SH-SY5Y (cell line): ENCODE measurements around the gene TRIM2.

ENCODE experiments used
- GATA2 ChIP-seq: IDR thresholded peaks from 2 replicates; pipeline ENCODE4 v1.6.1; 2011; ENCODE audit warnings: mild to moderate bottlenecking, low read depth, low read length
- GATA3 ChIP-seq: IDR thresholded peaks from 2 replicates; pipeline ENCODE4 v1.6.1; 2011; ENCODE audit warnings: low read depth, mild to moderate bottlenecking, low read length, moderate library complexity

Gene TRIM2

DNA sequence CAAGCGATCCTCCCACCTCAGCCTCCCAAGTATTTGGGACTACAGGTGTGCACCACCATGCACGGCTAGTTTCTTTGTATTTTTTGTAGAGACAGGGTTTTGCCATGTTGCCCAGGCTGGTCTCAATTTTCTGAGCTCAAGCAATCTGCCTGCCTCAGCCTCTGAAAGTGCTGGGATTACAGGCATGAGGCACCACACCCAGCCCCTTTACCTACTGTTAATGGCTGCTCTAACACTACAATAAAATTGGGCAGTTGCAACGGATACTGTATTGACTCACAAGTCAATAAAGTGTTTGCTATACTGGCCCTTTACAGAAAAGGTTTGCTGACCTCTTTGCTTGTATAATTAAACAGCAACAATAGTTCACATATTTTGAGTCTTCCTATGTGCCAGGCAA, 41.5 kb downstream of the TRIM2 start:
- TF ChIP-seq GATA2 (no peak), GATA3 (no peak)

GRCh38 chr4:153246446-153247115, 42.3 kb downstream of the TRIM2 start:
- no peak for TF ChIP-seq GATA3
- TF ChIP-seq GATA2 = no peak

- TF ChIP-seq GATA3 (no peak), GATA2 (no peak)
Observed at GRCh38 chr4:153247116-153247490, 42.9 kb downstream of the TRIM2 start.

DNA sequence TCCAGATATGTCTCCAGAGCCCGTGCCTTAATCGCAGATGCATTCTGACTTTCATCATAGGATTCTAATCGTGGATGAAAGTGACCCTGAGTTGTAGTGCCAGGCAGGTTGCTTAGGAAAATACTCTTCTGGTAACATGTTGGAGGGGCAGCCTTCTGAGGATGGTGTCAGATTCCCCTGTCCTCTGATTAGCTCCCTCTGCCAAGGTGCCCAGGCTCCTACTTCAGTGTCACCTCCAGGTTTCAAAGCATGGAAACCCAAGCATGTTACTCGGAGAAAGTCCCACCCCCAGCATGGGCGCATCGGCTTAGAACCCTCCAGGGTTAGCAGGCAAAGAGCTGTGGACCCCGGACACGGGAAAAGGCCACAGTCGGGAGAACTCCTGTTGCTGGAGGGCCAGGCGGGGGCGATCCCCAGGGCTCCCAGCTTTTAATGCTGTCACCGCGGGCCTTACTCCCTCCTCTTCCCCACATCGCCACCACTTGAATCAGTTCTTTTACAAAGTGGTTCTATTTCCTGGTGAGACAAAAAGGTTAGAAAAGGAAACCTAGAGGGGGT, 44.5 kb downstream of the TRIM2 start:
- TF ChIP-seq GATA3 (no peak), GATA2 (no peak)

DNA sequence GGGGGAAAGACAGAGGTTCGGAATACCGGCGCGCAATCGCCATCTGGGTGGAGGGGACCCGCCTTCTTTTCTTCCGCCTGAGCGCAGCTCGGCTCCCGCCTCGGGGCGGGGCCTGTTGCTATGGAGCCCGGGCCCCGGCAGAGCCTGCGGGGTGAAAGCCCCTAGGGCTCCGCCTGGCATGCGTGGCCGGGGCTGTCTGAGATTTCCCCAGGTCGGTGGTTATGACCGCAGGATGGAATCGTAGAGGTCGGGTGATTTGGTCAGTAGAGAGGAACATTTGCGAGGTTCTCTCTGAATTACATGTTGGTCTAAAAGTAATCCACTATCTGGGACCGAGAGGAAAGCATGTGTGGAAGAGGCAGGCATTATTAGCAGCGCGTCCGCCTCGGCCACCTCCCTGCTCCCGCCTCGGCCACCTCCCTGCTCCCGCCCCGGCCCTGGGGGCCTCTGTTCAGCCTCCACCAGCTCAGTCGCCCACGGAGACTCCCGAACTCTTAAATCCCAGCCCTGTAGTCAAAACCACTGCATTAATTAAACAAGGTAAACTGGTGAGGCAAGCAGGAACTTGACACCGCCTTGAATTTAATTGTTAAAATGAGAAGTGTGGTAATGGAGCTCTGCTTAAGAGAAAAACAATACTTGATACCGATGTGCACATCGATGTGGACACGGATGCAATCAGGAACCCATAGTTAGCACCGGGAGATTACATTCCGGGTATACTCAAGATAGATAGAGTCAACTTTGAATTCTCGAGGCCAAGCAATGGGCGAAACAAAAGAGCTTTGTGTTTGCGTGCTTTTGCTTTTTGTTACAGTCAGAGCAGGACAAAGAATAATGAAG, 45.2 kb downstream of the TRIM2 start:
- TF ChIP-seq GATA2 (no peak), GATA3 (no peak)

- TF ChIP-seq GATA3 (no peak), GATA2 (no peak)
Observed at GRCh38 chr4:153252122-153252521, 47.9 kb downstream of the TRIM2 start.

DNA sequence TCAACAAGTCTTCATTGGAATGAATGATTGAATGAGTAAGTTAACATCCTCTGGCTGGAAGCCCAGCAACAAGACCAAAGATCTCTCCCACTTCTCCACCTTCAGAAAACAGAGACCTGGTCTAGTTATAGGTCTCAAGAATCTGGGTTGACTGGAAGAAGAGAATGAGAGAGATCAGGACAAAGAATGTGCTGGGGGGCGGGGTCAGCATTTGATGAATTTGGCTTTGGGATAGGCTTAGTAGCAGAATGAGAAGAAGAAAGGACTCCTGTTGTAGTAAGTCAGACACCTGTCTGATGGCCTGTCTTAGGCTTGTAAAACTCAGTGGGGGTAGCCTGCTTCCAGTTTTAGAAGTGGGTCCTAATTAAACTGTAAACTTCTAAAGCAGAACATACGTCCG, 51.0 kb downstream of the TRIM2 start:
- TF ChIP-seq GATA3 (no peak), GATA2 (no peak)

GRCh38 chr4:153257151-153257620, 52.9 kb downstream of the TRIM2 start:
- TF ChIP-seq GATA2 (0 out of 2 replicates have a peak, but pooled peaks have one; percentile 30), GATA3 (no peak)

DNA sequence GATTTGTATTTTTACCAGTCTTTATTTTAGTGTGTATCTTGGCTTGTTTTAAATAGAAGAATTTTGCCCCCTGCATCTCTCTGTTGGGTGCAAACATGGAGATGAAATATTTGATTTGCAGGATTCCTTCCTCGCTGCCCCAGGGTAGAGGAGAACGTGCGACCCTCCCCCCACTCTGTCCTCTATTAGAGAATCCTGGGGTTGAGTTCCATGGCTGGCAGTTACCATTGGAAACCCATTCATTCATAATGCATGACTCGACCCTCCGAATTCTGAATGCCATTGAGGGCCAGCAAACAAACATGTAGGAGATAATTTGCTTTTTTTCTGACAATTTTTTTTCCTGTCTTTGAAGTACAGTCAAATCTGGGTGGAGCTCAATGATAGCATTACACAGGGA, 53.7 kb downstream of the TRIM2 start:
- TF ChIP-seq GATA3 (no peak), GATA2 (no peak)

DNA sequence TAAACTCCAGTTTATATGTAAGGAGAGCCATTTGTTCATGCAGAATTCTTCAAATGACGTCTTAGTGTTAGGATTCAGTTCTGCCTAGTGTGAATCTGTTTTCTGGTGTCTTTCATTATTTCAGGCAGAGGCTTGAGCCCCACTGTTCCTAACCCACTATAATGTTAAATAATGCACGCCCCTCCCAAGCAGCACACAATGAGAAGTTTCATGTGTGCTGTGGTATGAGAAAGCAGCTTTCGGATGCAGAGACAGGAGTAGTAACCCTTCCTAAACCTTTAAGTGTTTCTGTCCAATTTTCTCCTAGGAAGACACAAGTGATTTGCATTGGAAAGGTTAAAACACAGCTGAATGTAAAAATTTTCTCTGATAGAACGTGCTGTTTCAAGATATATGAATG, 54.5 kb downstream of the TRIM2 start:
- TF ChIP-seq GATA3 (no peak), GATA2 (no peak)

GRCh38 chr4:153259661-153260060, 55.4 kb downstream of the TRIM2 start:
- TF ChIP-seq GATA3 = 0 out of 2 replicates have a peak, but pooled peaks have one; percentile 33
- TF ChIP-seq GATA2 = no peak

DNA sequence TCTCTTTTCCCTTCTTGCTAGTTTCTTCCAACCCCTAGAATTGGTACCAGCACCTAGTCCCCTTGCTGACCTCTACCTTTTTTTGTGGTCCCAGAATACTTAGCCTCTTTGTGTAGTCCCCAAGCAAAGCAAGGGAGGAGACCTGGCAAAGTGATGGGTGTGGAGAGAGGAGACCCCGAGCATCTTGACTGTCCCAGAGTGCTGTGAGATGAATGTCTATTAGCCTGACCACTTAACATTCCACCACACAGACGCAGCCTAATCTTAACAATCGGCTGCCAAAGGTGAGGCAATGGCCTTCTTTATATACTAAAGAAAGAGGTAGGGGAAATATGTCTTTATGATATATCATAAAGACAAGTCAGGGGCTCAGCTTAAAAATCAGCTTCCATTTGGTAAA, 55.9 kb downstream of the TRIM2 start:
- TF ChIP-seq GATA3 = no peak
- no peak for TF ChIP-seq GATA2

GRCh38 chr4:153260553-153261300, 56.5 kb downstream of the TRIM2 start:
- TF ChIP-seq GATA3 (0 out of 2 replicates have a peak, but pooled peaks have one; percentile 11), GATA2 (no peak)

GRCh38 chr4:153261461-153261860, 57.2 kb downstream of the TRIM2 start:
- no peak for TF ChIP-seq GATA3
- no peak for TF ChIP-seq GATA2

- TF ChIP-seq GATA2 = no peak
- TF ChIP-seq GATA3 = no peak
Observed at GRCh38 chr4:153261914-153262313, 57.7 kb downstream of the TRIM2 start.
